Activated CD8-positive, alpha-beta T cell treated with anti-CD3 and anti-CD28 coated beads for 36 hours (primary cell): ENCODE results near the gene S1PR2. TPM values are rescaled to one million over a fixed set of nuclear protein-coding genes. Genes with fewer than 3 reads are reported as not detected.

ENCODE experiments used
- ATAC-seq: fragments of 200-7000 bp; cut with Tn5 transposase; one replicate; pipeline ENCODE4 v1.10.0; 2021; ENCODE audit warnings: mild to moderate bottlenecking, moderate library complexity
- CTCF ChIA-PET: fragments of 350-600 bp; sonication (Branson Sonifier 250); formaldehyde crosslinking; loops from one replicate; lab custom pipeline; 2021; ENCODE audit warnings: antibody characterized with exemption; lab: Charles Lee
- POLR2A ChIA-PET: fragments of 350-600 bp; sonication (Branson Sonifier 250); formaldehyde crosslinking; loops from one replicate; lab custom pipeline; 2021; ENCODE audit warnings: antibody characterized with exemption; lab: Charles Lee
- DNase-seq: peaks from one replicate; pipeline ENCODE4 v3.0.0-alpha.2; 2020
- H3K27ac Mint-ChIP-seq: one replicate; pipeline ENCODE4 v1.8.0; 2021; ENCODE audit warnings: mild to moderate bottlenecking, mixed read lengths
- H3K27me3 Mint-ChIP-seq: one replicate; pipeline ENCODE4 v1.8.0; 2021; ENCODE audit warnings: mixed read lengths
- H3K36me3 Mint-ChIP-seq: one replicate; pipeline ENCODE4 v1.8.0; 2021; ENCODE audit warnings: low read depth, mixed read lengths
- H3K4me1 Mint-ChIP-seq: one replicate; pipeline ENCODE4 v1.8.0; 2021; ENCODE audit warnings: low read depth, mixed read lengths
- H3K4me3 Mint-ChIP-seq: one replicate; pipeline ENCODE4 v1.8.0; 2021; ENCODE audit warnings: mild to moderate bottlenecking, moderate library complexity, mixed read lengths
- H3K9me3 Mint-ChIP-seq: one replicate; pipeline ENCODE4 v1.8.0; 2021; ENCODE audit warnings: mixed read lengths
- CTCF ChIP-seq: fragments of 200-600 bp; IDR thresholded peaks from one replicate; pipeline ENCODE4 v1.8.0; 2022; ENCODE audit warnings: antibody characterized with exemption, mild to moderate bottlenecking
- intact Hi-C: fragments of 100-400 bp; cut with micrococcal nuclease; formaldehyde crosslinking; loops from one replicate; pipeline ENCODE4 v1.10.0; 2022
- microRNA-seq: library from miRNA; unstranded; fragments of <30 nt; microRNA quantifications from one replicate; pipeline ENCODE4 v1.2.0, GENCODE V29; 2022; ENCODE audit warnings: borderline microRNAs expressed, borderline replicate concordance
- total RNA-seq, 2 experiments: library from RNA; stranded (reverse); gene quantifications; one replicate each; pipeline ENCODE4 v1.2.3, GENCODE V29; 2021

The S1PR2 gene
- total RNA-seq, 2 experiments from 2014 or later, result 6.3 to 6.6 TPM

GRCh38 chr19:10173527-10173926, 57.6 kb downstream of the S1PR2 start:
- H3K27ac Mint-ChIP-seq, result no peak overlapping the region
- no peak for TF ChIP-seq CTCF
- intact Hi-C loops, result no loop called here
- no peaks in the 10 kb centered on the region for H3K27me3 Mint-ChIP-seq
- CTCF ChIA-PET, result no interaction called here
- no peak overlapping the region for H3K4me3 Mint-ChIP-seq
- POLR2A ChIA-PET, result interaction anchor here (0.7 to 1.8 kb wide), 4 partner anchors 8 to 80 kb away, joined by 3 to 6 read pairs (median 4); partner anchors contain the start of gene MRPL4
- ATAC-seq (no peak), DNase-seq (no peak)
- H3K36me3 Mint-ChIP-seq, result peaks cover 60% of the 10 kb centered on the region
- H3K9me3 Mint-ChIP-seq, result no peaks in the 10 kb centered on the region
- H3K4me1 Mint-ChIP-seq, result peaks cover 3% of the 10 kb centered on the region

Small RNA genes within 50 kb of the gene (microRNA-seq; reads per million reads assigned to microRNA genes)
- not detected for gene MIR4322

Other genes starting within 250 kb of the S1PR2 start
- 1 to 10 TPM; 2.7 to 2.8 TPM for gene COL5A3, start 220.8 kb downstream of the S1PR2 start, total RNA-seq
- gene RDH8, start 217.8 kb downstream of the S1PR2 start, total RNA-seq, result not detected
- gene SHFL, start 145.0 kb downstream of the S1PR2 start, total RNA-seq, result 10 to 100 TPM; 45.6 to 49.5 TPM
- gene ANGPTL6, start 128.7 kb downstream of the S1PR2 start, total RNA-seq, result 10 to 100 TPM; 11.8 to 12.0 TPM
- gene PPAN, start 125.0 kb downstream of the S1PR2 start, total RNA-seq, result 100 to 1,000 TPM; 165 to 171 TPM
- 10 to 100 TPM; 59.0 to 62.1 TPM for gene P2RY11, start 119.6 kb downstream of the S1PR2 start, total RNA-seq
- gene EIF3G, start 111.4 kb downstream of the S1PR2 start, total RNA-seq, result 100 to 1,000 TPM; 275 to 286 TPM
- 100 to 1,000 TPM; 372 to 379 TPM for gene DNMT1, start 36.4 kb downstream of the S1PR2 start, total RNA-seq
- gene MRPL4, start 20.9 kb upstream of the S1PR2 start, total RNA-seq, result 100 to 1,000 TPM; 151 to 153 TPM
- gene ICAM1, start 39.8 kb upstream of the S1PR2 start, total RNA-seq, result 10 to 100 TPM; 35.5 to 37.2 TPM
- gene ICAM4, start 55.6 kb upstream of the S1PR2 start, total RNA-seq, result under 1 TPM; 0.36 to 0.54 TPM
- 1 to 10 TPM; 5.0 to 5.3 TPM for gene ICAM5, start 58.6 kb upstream of the S1PR2 start, total RNA-seq
- gene ZGLP1, start 78.5 kb upstream of the S1PR2 start, total RNA-seq, result 1 to 10 TPM; 3.2 to 3.7 TPM
- gene FDX2, start 84.7 kb upstream of the S1PR2 start, total RNA-seq, result 10 to 100 TPM in 1 of 2 experiments, 1 to 10 TPM in 1; 8.1 to 14.3 TPM
- gene RAVER1, start 102.2 kb upstream of the S1PR2 start, total RNA-seq, result 100 to 1,000 TPM; 105 to 111 TPM
- gene ICAM3, start 108.3 kb upstream of the S1PR2 start, total RNA-seq, result 100 to 1,000 TPM; 106 to 107 TPM
- gene TYK2, start 149.2 kb upstream of the S1PR2 start, total RNA-seq, result 100 to 1,000 TPM; 143 TPM
- 100 to 1,000 TPM; 236 to 238 TPM for gene CDC37, start 172.2 kb upstream of the S1PR2 start, total RNA-seq
- gene PDE4A, start 189.2 kb upstream of the S1PR2 start, total RNA-seq, result 10 to 100 TPM; 24.6 to 25.5 TPM